ENCODE measurements around the gene TMEM72. TPM values are rescaled to one million over a fixed set of nuclear protein-coding genes. Genes with fewer than 3 reads are reported as not detected.

The TMEM72 gene
- polyA plus RNA-seq, 1 donor from 2014 or later = 1.4 TPM

- no peak for TF ChIP-seq MXI1 (conservative IDR thresholded peaks at IDR 0.05; ENCODE audit: poor library complexity, severe bottlenecking)
- Histone ChIP-seq H3K4me3 (ENCODE audit: low read length) (no peak overlapping the region), H2AFZ (ENCODE audit: low read depth, low read length) (no peak overlapping the region), H3K9me3 (ENCODE audit: low read length) (no peaks in the 10 kb centered on the region), H3F3A (ENCODE audit: insufficient read depth, low read length, poor library complexity, severe bottlenecking) (no peaks in the 10 kb centered on the region), H3K27ac (ENCODE audit: low read length) (no peak overlapping the region), H3K9ac (ENCODE audit: low read length) (no peak overlapping the region), H3K27me3 (ENCODE audit: insufficient read depth, low read depth, low read length) (no peaks in the 10 kb centered on the region), H4K20me1 (ENCODE audit: insufficient read depth) (no peaks in the 10 kb centered on the region), H3K9me2 (ENCODE audit: insufficient read depth, low read length) (no peaks in the 10 kb centered on the region), H3K79me2 (replicated peaks; ENCODE audit: insufficient read depth, low read length) (no peaks in the 10 kb centered on the region), H3K4me2 (ENCODE audit: low read length) (no peak overlapping the region), H3K36me3 (ENCODE audit: insufficient read depth, low read length) (no peaks in the 10 kb centered on the region)
Measured at GRCh38 chr10:44935966-44936295, 24.8 kb downstream of the TMEM72 start.

GRCh38 chr10:44936314-44936975 is 25.3 kb downstream of the TMEM72 start:
- Histone ChIP-seq H3K9ac (ENCODE audit: low read length) (no peak overlapping the region), H3K36me3 (ENCODE audit: insufficient read depth, low read length) (no peaks in the 10 kb centered on the region), H3K27me3 (ENCODE audit: insufficient read depth, low read depth, low read length) (no peaks in the 10 kb centered on the region), H3K4me3 (ENCODE audit: low read length) (no peak overlapping the region), H3K4me2 (ENCODE audit: low read length) (no peak overlapping the region), H3K79me2 (replicated peaks; ENCODE audit: insufficient read depth, low read length) (no peaks in the 10 kb centered on the region), H4K20me1 (ENCODE audit: insufficient read depth) (no peaks in the 10 kb centered on the region), H2AFZ (ENCODE audit: low read depth, low read length) (no peak overlapping the region), H3K27ac (ENCODE audit: low read length) (no peak overlapping the region), H3K9me3 (ENCODE audit: low read length) (no peaks in the 10 kb centered on the region), H3F3A (ENCODE audit: insufficient read depth, low read length, poor library complexity, severe bottlenecking) (no peaks in the 10 kb centered on the region), H3K9me2 (ENCODE audit: insufficient read depth, low read length) (no peaks in the 10 kb centered on the region)
- TF ChIP-seq SMC3 (conservative IDR thresholded peaks at IDR 0.05; ENCODE audit: poor library complexity) (no peak), REST (IDR thresholded peaks at IDR 0.05; ENCODE audit: borderline replicate concordance) (no peak), CTCF (IDR thresholded peaks at IDR 0.05; ENCODE audit: poor library complexity, severe bottlenecking) (no peak), RAD21 (conservative IDR thresholded peaks at IDR 0.05) (no peak), MXI1 (conservative IDR thresholded peaks at IDR 0.05; ENCODE audit: poor library complexity, severe bottlenecking) (no peak), EZH2 (IDR thresholded peaks at IDR 0.05; ENCODE audit: borderline replicate concordance, insufficient read depth, low read length, poor library complexity, severe bottlenecking) (no peak)

Data from neural cell (in vitro differentiated cells).